Gastrocnemius medialis (tissue), 4 donors: ENCODE results near the gene MAP3K4. TPM values are rescaled to one million over a fixed set of nuclear protein-coding genes. Genes with fewer than 3 reads are reported as not detected.

Experiments used
- ATAC-seq, 2 donors: fragments of 150-250 bp; one replicate each; pipeline ENCODE4 v1.9.1; 2016
- DNase-seq, 2 donors: peaks; one replicate each; pipeline ENCODE4 v3.0.0-alpha.2; 2019
- H3K27ac ChIP-seq, 4 donors: fragments of 200-600 bp; sonication (generic); 1 replicate in 1 of 4; 2 replicates in 3 of 4; pipeline ENCODE4 v1.5.1; 2016 to 2018; ENCODE audit warnings: mild to moderate bottlenecking in 2 of 4, moderate library complexity in 1 of 4
- H3K27me3 ChIP-seq, 3 donors: fragments of 200-600 bp; sonication (generic) in 2 of 3; 1 replicate in 1 of 3; 2 replicates in 2 of 3; pipeline versions ENCODE4 v1.5.1 to v1.6.0; 2016 to 2019; ENCODE audit warnings: mild to moderate bottlenecking in 1 of 3, moderate library complexity in 1 of 3
- H3K36me3 ChIP-seq, 2 donors: fragments of 200-600 bp; sonication (generic) in 1 of 2; one replicate each; pipeline ENCODE4 v1.5.1; 2017 to 2018
- H3K4me1 ChIP-seq, 2 donors: fragments of 200-600 bp; sonication (generic) in 1 of 2; one replicate each; pipeline ENCODE4 v1.5.1; 2016 to 2017; ENCODE audit warnings: mild to moderate bottlenecking in 2 of 2
- H3K4me3 ChIP-seq, 4 donors: fragments of 200-600 bp; sonication (generic) in 3 of 4; 1 replicate in 1 of 4; 2 replicates in 3 of 4; pipeline ENCODE4 v1.5.1; 2016 to 2019; ENCODE audit warnings: mild to moderate bottlenecking in 2 of 4
- H3K9me3 ChIP-seq, 3 donors: fragments of 200-600 bp; sonication (generic) in 2 of 3; 1 replicate in 1 of 3; 2 replicates in 2 of 3; pipeline ENCODE4 v1.5.1; 2016 to 2019
- CTCF ChIP-seq, 5 experiments: fragments of 450-650 bp in 3 of 5; fragments of 200-600 bp in 2 of 5; sonication (generic) in 2 of 5; IDR thresholded peaks in 4 of 5; conservative IDR thresholded peaks in 1 of 5; 1 replicate in 4 of 5; 2 replicates in 1 of 5; pipeline ENCODE4 v1.5.1; 2016 to 2019; ENCODE audit warnings: antibody characterized with exemption in 5 of 5, mild to moderate bottlenecking in 3 of 5, moderate library complexity in 3 of 5
- POLR2A ChIP-seq, 2 donors: fragments of 450-650 bp; IDR thresholded peaks; one replicate each; pipeline ENCODE4 v1.6.1; 2017; ENCODE audit warnings: antibody characterized with exemption in 2 of 2, mild to moderate bottlenecking in 2 of 2, moderate library complexity in 2 of 2
- in situ Hi-C, 4 donors: fragments of 200-750 bp; cut with MboI; loops; one replicate each; pipeline versions ENCODE4 v1.15.0 to v1.8.0; 2017; ENCODE audit warnings: low sequenced_read_pairs in 4 of 4
- intact Hi-C: fragments of 100-400 bp; cut with DNase I; formaldehyde crosslinking; loops from one replicate; pipeline ENCODE4 v1.15.1; 2023; ENCODE audit warnings: low total_unique reads
- total RNA-seq, 4 donors: library from RNA; depleted of rRNA; stranded (reverse); fragments of >200 nt; gene quantifications; one replicate each; pipeline versions ENCODE4 v1.1.0 to v1.2.3, GENCODE V29; 2016

MAP3K4 gene
- total RNA-seq, 4 donors from 2014 or later: 17.4 to 28.1 (median 23.6) TPM

GRCh38 chr6:161127071-161127740 is 135.6 kb downstream of the MAP3K4 start:
- no peak for ATAC-seq

GRCh38 chr6:161128230-161128629 is 136.7 kb downstream of the MAP3K4 start:
- Histone ChIP-seq H3K4me1 (no peaks in the 10 kb centered on the region), H3K9me3 (no peaks in the 10 kb centered on the region), H3K27me3 (no peaks in the 10 kb centered on the region), H3K27ac (no peak overlapping the region), H3K4me3 (no peak overlapping the region), H3K36me3 (no peaks in the 10 kb centered on the region)
- DNase-seq (no peak), ATAC-seq (no peak)
- no peak for TF ChIP-seq POLR2A (IDR thresholded peaks at IDR 0.05)
- no peak for TF ChIP-seq CTCF (IDR thresholded peaks at IDR 0.05 in 4 of 5, conservative IDR thresholded peaks at IDR 0.05 in 1 of 5)
- in situ Hi-C loops: no loop called here
- intact Hi-C loops: no loop called here

More at GRCh38 chr6:161127071-161127740, 135.6 kb downstream of the MAP3K4 start:
- Histone ChIP-seq H3K36me3 (no peaks in the 10 kb centered on the region), H3K27me3 (no peaks in the 10 kb centered on the region), H3K4me1 (no peaks in the 10 kb centered on the region), H3K4me3 (no peak overlapping the region), H3K9me3 (no peaks in the 10 kb centered on the region), H3K27ac (no peak overlapping the region)
- intact Hi-C loops (no loop called here), in situ Hi-C loops (no loop called here)
- TF ChIP-seq POLR2A (IDR thresholded peaks at IDR 0.05): no peak
- TF ChIP-seq CTCF (IDR thresholded peaks at IDR 0.05 in 4 of 5, conservative IDR thresholded peaks at IDR 0.05 in 1 of 5): no peak
- DNase-seq: no peak

GRCh38 chr6:161128680-161129196 is 137.2 kb downstream of the MAP3K4 start:
- in situ Hi-C loops: no loop called here
- no peak for TF ChIP-seq POLR2A (IDR thresholded peaks at IDR 0.05)
- no peak for TF ChIP-seq CTCF (IDR thresholded peaks at IDR 0.05 in 4 of 5, conservative IDR thresholded peaks at IDR 0.05 in 1 of 5)
- DNase-seq (no peak), ATAC-seq (no peak)
- no peaks in the 10 kb centered on the region for H3K9me3 ChIP-seq
- intact Hi-C loops: no loop called here
- H3K4me1 ChIP-seq: no peaks in the 10 kb centered on the region
- no peaks in the 10 kb centered on the region for H3K27me3 ChIP-seq
- no peak overlapping the region for H3K27ac ChIP-seq
- H3K36me3 ChIP-seq: no peaks in the 10 kb centered on the region
- H3K4me3 ChIP-seq: no peak overlapping the region

- in situ Hi-C loops: no loop called here
- TF ChIP-seq POLR2A (IDR thresholded peaks at IDR 0.05): no peak
- TF ChIP-seq CTCF (IDR thresholded peaks at IDR 0.05 in 4 of 5, conservative IDR thresholded peaks at IDR 0.05 in 1 of 5): no peak
- Histone ChIP-seq H3K9me3 (no peaks in the 10 kb centered on the region), H3K36me3 (no peaks in the 10 kb centered on the region), H3K4me3 (no peak overlapping the region), H3K4me1 (no peaks in the 10 kb centered on the region), H3K27ac (no peak overlapping the region), H3K27me3 (no peaks in the 10 kb centered on the region)
- ATAC-seq: no peak
- no peak for DNase-seq
- intact Hi-C loops: no loop called here
Measured at GRCh38 chr6:161130541-161130940, 139.0 kb downstream of the MAP3K4 start.
